HL-60 (cell line): Measurements from ENCODE around the gene ARAP2.

Experiments used
- DNase-seq, 2 experiments: peaks; one replicate each; pipeline ENCODE4 v3.0.0-alpha.2; 2010 to 2020; ENCODE audit warnings: low read depth in 1 of 2, low spot score in 1 of 2
- H3K27ac ChIP-seq: fragments of 250-450 bp; sonication (Bioruptor Pico); replicated peaks from 2 replicates; pipeline ENCODE4 v1.5.1; 2020; ENCODE audit warnings: mild to moderate bottlenecking, moderate library complexity
- H3K27me3 ChIP-seq: fragments of 250-450 bp; sonication (Bioruptor Pico); 2 replicates; pipeline ENCODE4 v1.5.1; 2021; ENCODE audit warnings: mild to moderate bottlenecking, moderate library complexity; ENCODE audit not compliant: insufficient read depth, poor library complexity, severe bottlenecking
- H3K4me3 ChIP-seq: replicated peaks from 2 replicates; pipeline ENCODE4 v1.5.1; 2011; ENCODE audit warnings: mild to moderate bottlenecking, control low read depth, low read length; ENCODE audit not compliant: insufficient read depth
- CTCF ChIP-seq: IDR thresholded peaks from one replicate; pipeline ENCODE4 v1.5.1; 2011; ENCODE audit warnings: low read length, control low read depth, inconsistent platforms; ENCODE audit not compliant: insufficient read depth
- GABPA ChIP-seq: IDR thresholded peaks from 2 replicates; pipeline ENCODE4 v1.6.1; 2012; ENCODE audit warnings: low read depth
- POLR2AphosphoS5 ChIP-seq: IDR thresholded peaks from 2 replicates; pipeline ENCODE4 v1.6.1; 2012; ENCODE audit warnings: low read depth
- REST ChIP-seq: IDR thresholded peaks from 2 replicates; pipeline ENCODE4 v1.6.1; 2012; ENCODE audit warnings: low read depth; ENCODE audit not compliant: insufficient replicate concordance
- SPI1 ChIP-seq: IDR thresholded peaks from 2 replicates; pipeline ENCODE4 v1.6.1; 2012; ENCODE audit warnings: low read depth, mild to moderate bottlenecking, borderline replicate concordance

The ARAP2 gene

DNA sequence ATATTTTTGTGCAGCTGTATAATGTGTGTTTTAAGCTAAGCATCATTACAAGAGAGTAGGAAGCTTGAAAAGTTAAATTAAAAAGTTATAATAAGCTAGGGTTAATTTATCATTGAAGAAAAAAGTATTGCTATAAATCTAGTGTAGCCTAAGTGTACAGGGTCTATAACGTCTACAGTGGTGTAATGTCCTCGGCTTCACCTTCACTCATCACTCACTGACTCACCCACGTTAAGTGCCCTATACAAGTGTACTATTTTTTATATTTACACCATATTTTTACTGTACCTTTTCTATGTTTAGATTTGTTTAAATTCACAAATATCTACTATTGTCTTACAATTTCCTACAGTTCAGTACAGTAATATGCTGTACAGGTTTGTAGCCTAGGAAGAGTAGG, 23.5 kb downstream of the ARAP2 start:
- no peak for TF ChIP-seq POLR2AphosphoS5
- no peak for TF ChIP-seq GABPA
- TF ChIP-seq REST, result no peak
- no peak for TF ChIP-seq CTCF
- TF ChIP-seq SPI1, result no peak
- H3K27ac ChIP-seq, result no peak overlapping the region
- H3K27me3 ChIP-seq, result no peaks in the 10 kb centered on the region
- H3K4me3 ChIP-seq, result no peak overlapping the region
- DNase-seq, result no peak

- Histone ChIP-seq H3K27ac (no peak overlapping the region), H3K4me3 (no peak overlapping the region), H3K27me3 (no peaks in the 10 kb centered on the region)
- peak; percentile 59; the same call in 1 of the 2 replicates for TF ChIP-seq SPI1
- TF ChIP-seq GABPA, result no peak
- TF ChIP-seq REST, result no peak
- no peak for TF ChIP-seq POLR2AphosphoS5
- DNase-seq, result no peak
Observed at GRCh38 chr4:36218121-36218520, 26.2 kb downstream of the ARAP2 start.

DNA sequence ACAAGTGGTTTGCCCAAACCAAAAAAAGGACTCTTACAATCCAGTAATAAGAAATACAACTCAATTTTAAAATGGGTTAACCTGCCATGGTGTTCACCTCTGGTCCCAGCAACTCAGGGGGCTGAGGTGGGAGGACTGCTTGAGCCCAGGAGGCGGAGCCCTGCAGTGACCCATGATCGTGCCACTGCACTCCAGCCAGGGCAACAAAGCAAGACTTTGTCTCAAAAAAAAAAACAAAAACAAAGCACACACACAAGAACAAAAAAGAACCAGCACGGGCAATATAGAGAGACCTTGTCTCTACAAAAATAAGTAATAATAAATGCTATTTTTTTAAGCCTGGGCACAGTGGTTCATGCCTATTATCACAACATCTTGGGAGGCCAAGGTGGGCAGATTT, 28.7 kb downstream of the ARAP2 start:
- Histone ChIP-seq H3K27ac (no peak overlapping the region), H3K4me3 (no peak overlapping the region), H3K27me3 (no peaks in the 10 kb centered on the region)
- no peak for DNase-seq
- TF ChIP-seq CTCF (no peak), GABPA (no peak), POLR2AphosphoS5 (no peak), SPI1 (no peak), REST (no peak)
